Liver (tissue), 9 donors: Measurements from ENCODE around the gene NAV2. TPM values are rescaled to one million over a fixed set of nuclear protein-coding genes. Genes with fewer than 3 reads are reported as not detected.
A peak's percentile ranks its signal among the peaks of the same experiment; 100 is the strongest.

ENCODE experiments used
- DNase-seq: peaks from one replicate; pipeline ENCODE4 v3.0.0-alpha.2; 2017; ENCODE audit warnings: low spot score
- H3K27ac ChIP-seq, 2 donors: one replicate each; pipeline ENCODE4 v1.7.0; 2013; ENCODE audit warnings: inconsistent platforms in 2 of 2, low read length in 2 of 2, control low read depth in 1 of 2, low read depth in 1 of 2, mild to moderate bottlenecking in 1 of 2
- H3K27me3 ChIP-seq, 4 donors: one replicate each; pipeline versions ENCODE4 v1.6.1 to v1.7.0; 2013; ENCODE audit warnings: low read length in 3 of 4, inconsistent platforms in 1 of 4, mild to moderate bottlenecking in 1 of 4, moderate library complexity in 1 of 4; ENCODE audit not compliant: control insufficient read depth in 4 of 4, insufficient read depth in 4 of 4
- H3K36me3 ChIP-seq, 4 donors: one replicate each; pipeline versions ENCODE4 v1.6.1 to v1.7.0; 2013; ENCODE audit warnings: low read length in 3 of 4, mild to moderate bottlenecking in 3 of 4, low read depth in 1 of 4, moderate library complexity in 1 of 4; ENCODE audit not compliant: control insufficient read depth in 4 of 4, insufficient read depth in 3 of 4
- H3K4me1 ChIP-seq, 4 donors: one replicate each; pipeline versions ENCODE4 v1.6.1 to v1.7.0; 2013; ENCODE audit warnings: low read length in 3 of 4, mild to moderate bottlenecking in 3 of 4, moderate library complexity in 1 of 4; ENCODE audit not compliant: control insufficient read depth in 4 of 4, insufficient read depth in 4 of 4
- H3K4me3 ChIP-seq, 3 donors: one replicate each; pipeline versions ENCODE4 v1.6.1 to v1.7.0; 2013; ENCODE audit warnings: low read length in 3 of 3, control low read depth in 1 of 3, low read depth in 1 of 3, mild to moderate bottlenecking in 1 of 3
- H3K9ac ChIP-seq, 2 donors: one replicate each; pipeline ENCODE4 v1.7.0; 2013; ENCODE audit warnings: low read length in 2 of 2, mild to moderate bottlenecking in 2 of 2, moderate library complexity in 2 of 2, control low read depth in 1 of 2, low read depth in 1 of 2
- H3K9me3 ChIP-seq, 4 donors: one replicate each; pipeline versions ENCODE4 v1.6.1 to v1.7.0; 2013; ENCODE audit warnings: low read length in 3 of 4; ENCODE audit not compliant: control insufficient read depth in 4 of 4
- CTCF ChIP-seq: fragments of 150-350 bp; IDR thresholded peaks from 2 replicates; pipeline ENCODE4 v1.5.1; 2017; ENCODE audit warnings: improper control_type of control experiment, low read depth, low read length; ENCODE audit not compliant: missing input control
- FOXA1 ChIP-seq: IDR thresholded peaks from 2 replicates; pipeline ENCODE4 v1.6.1; 2016; ENCODE audit warnings: antibody characterized with exemption
- FOXA2 ChIP-seq: IDR thresholded peaks from 2 replicates; pipeline ENCODE4 v1.6.1; 2016; ENCODE audit warnings: antibody characterized with exemption
- HNF4G ChIP-seq: IDR thresholded peaks from 2 replicates; pipeline ENCODE4 v1.6.1; 2016; ENCODE audit warnings: antibody characterized with exemption
- MAX ChIP-seq: IDR thresholded peaks from 2 replicates; pipeline ENCODE4 v1.6.1; 2016; ENCODE audit warnings: antibody characterized with exemption
- NR2F2 ChIP-seq: IDR thresholded peaks from 2 replicates; pipeline ENCODE4 v1.6.1; 2016; ENCODE audit warnings: antibody characterized with exemption
- REST ChIP-seq: IDR thresholded peaks from 2 replicates; pipeline ENCODE4 v1.6.1; 2016; ENCODE audit warnings: antibody characterized with exemption, mild to moderate bottlenecking
- RXRA ChIP-seq, 2 donors: IDR thresholded peaks; 2 replicates each; pipeline ENCODE4 v1.6.1; 2017 to 2018; ENCODE audit warnings: antibody characterized with exemption in 2 of 2, mild to moderate bottlenecking in 1 of 2
- SP1 ChIP-seq: IDR thresholded peaks from 2 replicates; pipeline ENCODE4 v1.6.1; 2018; ENCODE audit warnings: antibody characterized with exemption, mild to moderate bottlenecking
- TAF1 ChIP-seq: conservative IDR thresholded peaks from 2 replicates; pipeline ENCODE4 v1.6.1; 2016; ENCODE audit warnings: antibody characterized with exemption, mild to moderate bottlenecking
- ZBTB33 ChIP-seq: IDR thresholded peaks from 2 replicates; pipeline ENCODE4 v1.6.1; 2016; ENCODE audit warnings: antibody characterized with exemption
- WGBS: extraction: QIAGEN DNeasy Blood & Tissue Kit; methylation state at CpG from one replicate; pipeline ENCODE4 v1.1.7; 2013; 5-methylcytosine and 5-hydroxymethylcytosine counted together
- polyA plus RNA-seq, 2 donors: library from polyadenylated mRNA; stranded (reverse) in 1 of 2; unstranded in 1 of 2; fragments of 200-250 nt in 1 of 2; fragments of >200 nt in 1 of 2; fragmentation: Nextera tagmentation in 1 of 2; extraction: Ambion mirVana in 1 of 2; gene quantifications; one replicate each; pipeline versions ENCODE4 v1.2.1 to v1.2.3, GENCODE V29; 2013 to 2015
- total RNA-seq, 2 donors: library from RNA; depleted of rRNA; stranded (reverse); fragments of >200 nt; gene quantifications; one replicate each; pipeline ENCODE4 v1.2.3, GENCODE V29; 2014
- donor health status: healthy.
- donor health status: healthy.
- donor health status: healthy.
- donor health status: healthy.
- donor health status: healthy.

NAV2 gene
- total and polyA plus RNA-seq, 4 donors, result 6.3 to 20.5 (median 11.6) TPM

GRCh38 chr11:19845626-19846025, 133.0 kb downstream of the NAV2 start:
- no peak overlapping the region for H3K27ac ChIP-seq
- H3K27me3 ChIP-seq, result no peaks in the 10 kb centered on the region
- DNase-seq, result no peak
- H3K4me1 ChIP-seq, result peaks cover 0 to 18% (median 6%) of the 10 kb centered on the region in 4 donors
- H3K4me3 ChIP-seq, result no peak overlapping the region
- no peak for TF ChIP-seq ZBTB33
- TF ChIP-seq FOXA2, result no peak
- no peak for TF ChIP-seq NR2F2
- no peak for TF ChIP-seq HNF4G
- TF ChIP-seq SP1, result no peak
- TF ChIP-seq CTCF, result no peak
- no peak for TF ChIP-seq TAF1
- no peak for TF ChIP-seq REST
- no peak for TF ChIP-seq FOXA1
- H3K9ac ChIP-seq, result no peak overlapping the region
- no peaks in the 10 kb centered on the region for H3K9me3 ChIP-seq
- peaks cover 0 to 9% (median 2%) of the 10 kb centered on the region in 4 donors for H3K36me3 ChIP-seq

GRCh38 chr11:19846654-19847305, 134.1 kb downstream of the NAV2 start:
- H3K27me3 ChIP-seq, result no peaks in the 10 kb centered on the region
- 85% methylated on average over 6 of the region's 6 CpGs for WGBS
- H3K36me3 ChIP-seq, result peaks cover 0 to 9% (median 2%) of the 10 kb centered on the region in 4 donors
- H3K9ac ChIP-seq, result no peak overlapping the region
- TF ChIP-seq CTCF, result no peak
- peak in 1 of 2 donors; percentile 36 for TF ChIP-seq RXRA (IDR thresholded peaks at IDR 0.05)
- no peak for TF ChIP-seq MAX
- no peak for TF ChIP-seq ZBTB33
- no peak overlapping the region for H3K27ac ChIP-seq
- H3K9me3 ChIP-seq, result no peaks in the 10 kb centered on the region
- no peak for DNase-seq
- no peak overlapping the region for H3K4me3 ChIP-seq
- H3K4me1 ChIP-seq, result peaks cover 0 to 18% (median 6%) of the 10 kb centered on the region in 4 donors
